ENCODE measurements around the gene ANKRD6.

- TF ChIP-seq, protein P1, sequence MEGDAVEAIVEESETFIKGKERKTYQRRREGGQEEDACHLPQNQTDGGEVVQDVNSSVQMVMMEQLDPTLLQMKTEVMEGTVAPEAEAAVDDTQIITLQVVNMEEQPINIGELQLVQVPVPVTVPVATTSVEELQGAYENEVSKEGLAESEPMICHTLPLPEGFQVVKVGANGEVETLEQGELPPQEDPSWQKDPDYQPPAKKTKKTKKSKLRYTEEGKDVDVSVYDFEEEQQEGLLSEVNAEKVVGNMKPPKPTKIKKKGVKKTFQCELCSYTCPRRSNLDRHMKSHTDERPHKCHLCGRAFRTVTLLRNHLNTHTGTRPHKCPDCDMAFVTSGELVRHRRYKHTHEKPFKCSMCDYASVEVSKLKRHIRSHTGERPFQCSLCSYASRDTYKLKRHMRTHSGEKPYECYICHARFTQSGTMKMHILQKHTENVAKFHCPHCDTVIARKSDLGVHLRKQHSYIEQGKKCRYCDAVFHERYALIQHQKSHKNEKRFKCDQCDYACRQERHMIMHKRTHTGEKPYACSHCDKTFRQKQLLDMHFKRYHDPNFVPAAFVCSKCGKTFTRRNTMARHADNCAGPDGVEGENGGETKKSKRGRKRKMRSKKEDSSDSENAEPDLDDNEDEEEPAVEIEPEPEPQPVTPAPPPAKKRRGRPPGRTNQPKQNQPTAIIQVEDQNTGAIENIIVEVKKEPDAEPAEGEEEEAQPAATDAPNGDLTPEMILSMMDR (IDR thresholded peaks at IDR 0.05) = no peak
- TF ChIP-seq TCF7L2 (IDR thresholded peaks at IDR 0.05; ENCODE audit: low read depth, low read length) = no peak
- TF ChIP-seq POLR2AphosphoS5 (IDR thresholded peaks at IDR 0.05; ENCODE audit: low read depth, low read length) = no peak
- TF ChIP-seq REST (IDR thresholded peaks at IDR 0.05; ENCODE audit: insufficient read depth in 1 of 2, low read depth in 2 of 2, low read length in 1 of 2) = no peak
These were observed 171.7 kb downstream of the ANKRD6 start for GRCh38 chr6:89604653-89605052.
